Suprapubic skin (tissue), 4 donors: Measurements from ENCODE around the gene SH3BP1. TPM values are rescaled to one million over a fixed set of nuclear protein-coding genes. Genes with fewer than 3 reads are reported as not detected.
"Not testable (repeated sequence)": the region's sequence is repeated elsewhere in the genome, so short reads cannot be mapped to it uniquely, and the experiment has no call there.

ENCODE experiments used
- DNase-seq, 2 donors: peaks; one replicate each; pipeline ENCODE4 v3.0.0-alpha.2; 2019; ENCODE audit warnings: low spot score in 2 of 2
- H3K27ac ChIP-seq: fragments of 200-600 bp; sonication (generic); one replicate; pipeline ENCODE4 v1.5.1; 2019
- H3K27me3 ChIP-seq: fragments of 200-600 bp; sonication (generic); one replicate; pipeline ENCODE4 v1.5.1; 2019
- H3K36me3 ChIP-seq: fragments of 200-600 bp; sonication (generic); one replicate; pipeline ENCODE4 v1.5.1; 2019
- H3K4me1 ChIP-seq: fragments of 200-600 bp; sonication (generic); one replicate; pipeline ENCODE4 v1.5.1; 2019
- H3K4me3 ChIP-seq: fragments of 200-600 bp; sonication (generic); one replicate; pipeline ENCODE4 v1.5.1; 2019; ENCODE audit warnings: mild to moderate bottlenecking
- H3K9me3 ChIP-seq: fragments of 200-600 bp; sonication (generic); one replicate; pipeline ENCODE4 v1.5.1; 2019
- EP300 ChIP-seq: sonication (generic); formaldehyde crosslinking; IDR thresholded peaks from one replicate; pipeline ENCODE4 v1.6.1; 2017; ENCODE audit warnings: antibody characterized with exemption
- POLR2A ChIP-seq, 2 donors: fragments of 450-650 bp; IDR thresholded peaks; one replicate each; pipeline ENCODE4 v1.6.1; 2017; ENCODE audit warnings: antibody characterized with exemption in 2 of 2, mild to moderate bottlenecking in 2 of 2, moderate library complexity in 2 of 2
- POLR2AphosphoS5 ChIP-seq, 3 donors: sonication (generic); formaldehyde crosslinking; IDR thresholded peaks; one replicate each; pipeline ENCODE4 v1.6.1; 2017; ENCODE audit warnings: antibody characterized with exemption in 3 of 3
- WGBS: methylation state at CpG from one replicate; pipeline ENCODE4 v1.1.5; 2018; 5-methylcytosine and 5-hydroxymethylcytosine counted together
- total RNA-seq, 4 donors: library from RNA; depleted of rRNA; stranded (reverse); fragments of >200 nt; gene quantifications; one replicate each; pipeline ENCODE4 v1.1.0, GENCODE V29; 2016
- TF ChIP-seq, protein P1 (sequence below), 2 donors: fragments of 200-600 bp in 1 of 2; fragments of 450-650 bp in 1 of 2; sonication (generic) in 1 of 2; IDR thresholded peaks; one replicate each; pipeline ENCODE4 v1.5.1; 2016 to 2019; ENCODE audit warnings: antibody characterized with exemption in 2 of 2, mild to moderate bottlenecking in 1 of 2, moderate library complexity in 1 of 2

Gene SH3BP1
- total RNA-seq, 4 donors from 2014 or later: 57.1 to 60.7 (median 57.7) TPM

DNA sequence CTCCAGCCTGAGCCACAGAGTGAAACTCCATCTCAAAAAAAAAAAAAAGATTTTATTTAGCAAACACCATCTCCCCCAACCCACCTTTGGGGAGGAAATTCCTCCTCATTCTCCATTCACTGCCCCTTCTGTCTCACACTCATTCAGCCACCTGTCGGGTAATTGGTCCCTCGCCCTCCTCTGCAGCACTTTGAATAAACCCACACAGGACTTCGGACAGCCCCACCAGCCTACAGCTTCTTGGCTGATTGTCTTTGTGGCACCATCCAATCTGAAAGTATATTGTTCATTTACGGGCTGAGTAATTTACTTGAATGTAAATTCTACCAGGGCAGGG lies 38.3 kb upstream of the SH3BP1 start:
- Histone ChIP-seq H3K27me3 (peaks cover under 1% of the 10 kb centered on the region), H3K4me3 (no peak overlapping the region), H3K27ac (peak overlapping the region; percentile 4), H3K9me3 (no peaks in the 10 kb centered on the region), H3K4me1 (peaks cover 13% of the 10 kb centered on the region), H3K36me3 (no peaks in the 10 kb centered on the region)
- no peak for DNase-seq
- 49% methylated on average over 4 of the region's 4 CpGs for WGBS
- TF ChIP-seq, protein P1, sequence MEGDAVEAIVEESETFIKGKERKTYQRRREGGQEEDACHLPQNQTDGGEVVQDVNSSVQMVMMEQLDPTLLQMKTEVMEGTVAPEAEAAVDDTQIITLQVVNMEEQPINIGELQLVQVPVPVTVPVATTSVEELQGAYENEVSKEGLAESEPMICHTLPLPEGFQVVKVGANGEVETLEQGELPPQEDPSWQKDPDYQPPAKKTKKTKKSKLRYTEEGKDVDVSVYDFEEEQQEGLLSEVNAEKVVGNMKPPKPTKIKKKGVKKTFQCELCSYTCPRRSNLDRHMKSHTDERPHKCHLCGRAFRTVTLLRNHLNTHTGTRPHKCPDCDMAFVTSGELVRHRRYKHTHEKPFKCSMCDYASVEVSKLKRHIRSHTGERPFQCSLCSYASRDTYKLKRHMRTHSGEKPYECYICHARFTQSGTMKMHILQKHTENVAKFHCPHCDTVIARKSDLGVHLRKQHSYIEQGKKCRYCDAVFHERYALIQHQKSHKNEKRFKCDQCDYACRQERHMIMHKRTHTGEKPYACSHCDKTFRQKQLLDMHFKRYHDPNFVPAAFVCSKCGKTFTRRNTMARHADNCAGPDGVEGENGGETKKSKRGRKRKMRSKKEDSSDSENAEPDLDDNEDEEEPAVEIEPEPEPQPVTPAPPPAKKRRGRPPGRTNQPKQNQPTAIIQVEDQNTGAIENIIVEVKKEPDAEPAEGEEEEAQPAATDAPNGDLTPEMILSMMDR (IDR thresholded peaks at IDR 0.05): no peak
- no peak for TF ChIP-seq POLR2A (IDR thresholded peaks at IDR 0.05)
- TF ChIP-seq POLR2AphosphoS5 (IDR thresholded peaks at IDR 0.05): no peak
- TF ChIP-seq EP300: no peak

DNA sequence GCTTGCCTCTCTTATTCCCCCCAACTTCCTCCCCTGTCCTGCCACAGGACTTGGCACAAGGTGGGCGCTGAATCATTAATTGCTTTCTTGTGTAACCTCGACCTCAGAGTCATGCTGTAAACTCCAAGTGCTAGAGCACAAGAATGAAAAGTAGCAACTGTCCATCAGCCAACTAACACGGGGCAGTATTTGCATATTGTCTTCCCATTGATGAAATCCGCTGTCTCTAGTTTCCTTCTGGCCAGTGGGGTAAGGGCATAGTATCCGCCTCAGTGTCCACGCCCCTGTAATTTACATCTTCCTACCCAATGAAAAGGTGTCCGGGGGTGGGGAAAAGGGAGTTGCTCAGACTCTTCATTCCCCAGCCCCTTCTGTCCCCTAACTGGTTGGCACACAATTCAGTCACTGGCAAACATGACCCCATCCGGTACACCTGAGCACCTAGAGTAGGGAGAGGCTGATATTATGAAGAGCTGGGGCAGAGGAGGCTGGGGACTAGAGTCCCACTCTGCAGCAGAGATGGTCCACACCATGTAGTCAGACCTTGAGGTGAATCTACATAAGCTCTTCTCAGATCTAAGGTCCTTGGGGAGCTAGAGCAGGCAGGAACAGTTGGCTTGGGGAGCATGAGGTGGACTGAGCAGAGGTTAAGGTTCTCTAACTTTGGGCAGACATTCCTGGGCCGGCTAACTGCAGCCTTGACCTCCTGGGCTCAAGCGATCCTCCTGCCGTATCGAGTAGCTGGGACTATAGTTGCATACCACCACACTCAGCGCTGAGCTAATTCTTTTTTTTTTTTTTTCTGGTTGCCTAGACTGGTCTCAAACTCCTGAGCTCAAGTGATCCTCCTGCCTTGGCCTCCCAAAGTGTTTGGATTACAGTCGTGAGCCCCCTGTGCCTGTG lies 37.7 kb upstream of the SH3BP1 start:
- Histone ChIP-seq H3K9me3 (no peaks in the 10 kb centered on the region), H3K4me3 (no peak overlapping the region), H3K27me3 (no peaks in the 10 kb centered on the region), H3K4me1 (peaks cover 19% of the 10 kb centered on the region), H3K36me3 (no peaks in the 10 kb centered on the region), H3K27ac (peak overlapping the region; percentile 7)
- TF ChIP-seq POLR2AphosphoS5 (IDR thresholded peaks at IDR 0.05) (no peak), EP300 (no peak), POLR2A (IDR thresholded peaks at IDR 0.05) (no peak)
- TF ChIP-seq, protein P1 (IDR thresholded peaks at IDR 0.05): no peak
- WGBS: 53% methylated on average over 14 of the region's 14 CpGs
- no peak for DNase-seq

DNA sequence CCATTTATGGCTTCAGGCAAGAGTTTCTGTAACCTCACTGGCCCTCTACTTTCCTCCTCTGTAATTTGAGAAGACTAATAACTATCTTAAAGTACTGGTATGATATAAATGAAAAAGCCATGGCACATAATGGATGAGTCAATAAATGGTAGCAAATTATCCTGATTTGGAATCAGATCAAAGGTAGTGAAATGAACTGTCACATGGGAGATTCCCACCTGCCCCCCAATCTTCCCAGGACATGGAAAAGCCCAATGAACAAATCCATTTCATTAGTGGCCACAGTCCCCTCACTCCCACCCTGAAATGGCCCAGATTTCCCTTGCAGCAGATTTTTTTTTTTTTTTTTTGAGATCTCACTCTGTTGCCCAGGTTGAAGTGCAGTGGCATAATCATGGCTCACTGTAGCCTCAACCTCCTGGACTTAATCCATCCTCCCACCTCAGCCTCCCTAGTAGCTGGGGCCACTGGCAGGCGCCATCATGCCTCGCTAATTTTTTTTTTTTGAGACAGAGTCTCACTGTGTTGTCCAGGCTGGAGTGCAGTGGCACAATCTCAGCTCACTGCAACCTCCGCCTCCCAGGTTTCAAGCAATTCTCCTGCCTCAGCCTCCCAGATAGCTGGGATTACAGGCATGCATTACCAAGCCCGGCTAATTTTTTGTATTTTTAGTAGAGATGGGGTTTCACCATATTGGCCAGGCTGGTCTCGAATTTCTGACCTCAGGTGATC lies 36.8 kb upstream of the SH3BP1 start:
- DNase-seq, H3K4me3 ChIP-seq, H3K36me3 ChIP-seq, H3K9me3 ChIP-seq, H3K27me3 ChIP-seq: not testable (repeated sequence)
- H3K4me1 ChIP-seq: peaks cover 28% of the 10 kb centered on the region
- WGBS: 95% methylated on average over 5 of the region's 5 CpGs
- H3K27ac ChIP-seq: peak overlapping the region; percentile 7

DNA sequence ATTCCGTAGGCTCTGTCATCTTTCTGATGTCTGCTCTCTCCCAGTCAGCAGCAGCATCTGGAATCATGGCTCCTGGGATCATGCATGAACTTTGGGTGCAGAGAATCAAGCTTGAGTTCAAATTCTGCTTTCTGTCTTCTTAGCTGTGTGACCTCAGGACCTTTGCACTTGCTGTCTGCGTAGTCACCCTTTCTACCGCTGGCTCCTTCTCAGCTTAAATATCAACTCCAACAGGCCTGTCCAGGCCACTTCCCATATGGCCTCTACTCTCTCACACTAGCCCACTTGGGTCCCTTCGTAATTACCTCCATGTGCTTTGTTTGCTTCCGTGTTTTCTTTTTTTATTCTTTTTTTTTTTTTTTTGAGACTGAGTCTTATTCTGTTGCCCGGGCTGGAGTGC lies 35.4 kb upstream of the SH3BP1 start:
- TF ChIP-seq, protein P1 (IDR thresholded peaks at IDR 0.05): no peak
- TF ChIP-seq POLR2AphosphoS5 (IDR thresholded peaks at IDR 0.05) (no peak), POLR2A (IDR thresholded peaks at IDR 0.05) (no peak), EP300 (no peak)

DNA sequence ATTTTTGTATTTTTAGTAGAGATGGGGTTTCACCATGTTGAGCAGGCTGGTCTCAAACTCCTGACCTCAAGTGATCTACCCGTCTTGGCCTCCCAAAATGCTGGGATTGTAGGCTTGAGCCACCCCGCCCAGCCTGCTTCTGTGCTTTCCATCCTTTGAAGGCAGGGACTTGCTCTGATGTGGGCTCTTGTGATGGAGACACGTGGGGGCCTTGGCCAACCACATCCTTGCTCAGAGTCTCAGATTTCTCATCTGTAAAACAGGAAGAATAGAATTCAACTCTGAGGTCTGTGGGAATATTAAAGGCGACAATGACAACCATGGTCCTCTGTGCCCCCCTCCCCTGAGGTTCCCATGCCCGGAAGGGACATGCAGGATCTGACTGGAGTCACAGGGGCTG lies 34.6 kb upstream of the SH3BP1 start:
- Histone ChIP-seq H3K9me3 (no peaks in the 10 kb centered on the region), H3K27ac (no peak overlapping the region), H3K4me1 (peaks cover 37% of the 10 kb centered on the region), H3K27me3 (no peaks in the 10 kb centered on the region), H3K36me3 (no peaks in the 10 kb centered on the region), H3K4me3 (no peak overlapping the region)
- 60% methylated on average over 5 of the region's 5 CpGs for WGBS
- TF ChIP-seq POLR2A (IDR thresholded peaks at IDR 0.05) (no peak), POLR2AphosphoS5 (IDR thresholded peaks at IDR 0.05) (no peak), EP300 (no peak)
- TF ChIP-seq, protein P1 (IDR thresholded peaks at IDR 0.05): no peak
- DNase-seq: no peak

More for the DNA sequence above, 35.4 kb upstream of the SH3BP1 start:
- Histone ChIP-seq H3K9me3 (no peaks in the 10 kb centered on the region), H3K4me3 (no peak overlapping the region), H3K36me3 (no peaks in the 10 kb centered on the region), H3K4me1 (peaks cover 32% of the 10 kb centered on the region), H3K27me3 (no peaks in the 10 kb centered on the region), H3K27ac (no peak overlapping the region)
- WGBS: 89% methylated on average over 6 of the region's 6 CpGs
- no peak for DNase-seq
